Caco-2 (cell line): ENCODE measurements around the gene SELENOF. TPM values are rescaled to one million over a fixed set of nuclear protein-coding genes. Genes with fewer than 3 reads are reported as not detected.

Source experiments
- BruUV-seq: library from RNA; stranded (reverse); fragments of 400-500 nt; replicated peaks from 2 replicates; lab custom pipeline; 2021; lab: Mats Ljungman, UMichigan
- CTCF ChIA-PET: fragments of 300-600 bp; sonication (Branson Sonifier 250); formaldehyde crosslinking; loops from one replicate; lab custom pipeline; 2022; ENCODE audit warnings: antibody characterized with exemption; lab: Charles Lee
- POLR2A ChIA-PET: fragments of 300-600 bp; sonication (Branson Sonifier 250); formaldehyde crosslinking; loops from one replicate; lab custom pipeline; 2022; ENCODE audit warnings: antibody characterized with exemption; lab: Charles Lee
- DNase-seq, 2 experiments: peaks; one replicate each; pipeline versions ENCODE4 v3.0.0 to v3.0.0-alpha.2; 2020 to 2022
- H3K27me3 ChIP-seq: replicated peaks from 2 replicates; pipeline ENCODE4 v1.6.0; 2011; ENCODE audit warnings: low read length; ENCODE audit not compliant: control insufficient read depth, insufficient read depth
- H3K36me3 ChIP-seq: 2 replicates; pipeline ENCODE4 v1.5.1; 2011; ENCODE audit warnings: low read length; ENCODE audit not compliant: control insufficient read depth, insufficient read depth
- H3K4me1 ChIP-seq: fragments of 250-450 bp; sonication (Bioruptor Pico); 2 replicates; pipeline ENCODE4 v1.5.1; 2020; ENCODE audit warnings: mild to moderate bottlenecking
- H3K4me3 ChIP-seq: 2 replicates; pipeline ENCODE4 v1.5.1; 2011; ENCODE audit warnings: low read depth, mild to moderate bottlenecking, control low read depth, low read length
- H3K9me3 ChIP-seq: fragments of 250-450 bp; sonication (Bioruptor Pico); 2 replicates; pipeline ENCODE4 v1.5.1; 2020; ENCODE audit warnings: mild to moderate bottlenecking, moderate library complexity
- H3K27ac Mint-ChIP-seq: one replicate; pipeline ENCODE4 v1.8.0; 2022; ENCODE audit warnings: mixed read lengths; ENCODE audit not compliant: unreplicated experiment
- H3K27me3 Mint-ChIP-seq: one replicate; pipeline ENCODE4 v1.8.0; 2022; ENCODE audit warnings: mixed read lengths; ENCODE audit not compliant: insufficient read depth, unreplicated experiment
- H3K36me3 Mint-ChIP-seq: one replicate; pipeline ENCODE4 v1.8.0; 2022; ENCODE audit warnings: mild to moderate bottlenecking, mixed read lengths; ENCODE audit not compliant: insufficient read depth, unreplicated experiment
- H3K4me1 Mint-ChIP-seq: one replicate; pipeline ENCODE4 v1.8.0; 2022; ENCODE audit warnings: low read depth, mixed read lengths; ENCODE audit not compliant: unreplicated experiment
- H3K4me3 Mint-ChIP-seq: one replicate; pipeline ENCODE4 v1.8.0; 2022; ENCODE audit warnings: mild to moderate bottlenecking, moderate library complexity, mixed read lengths; ENCODE audit not compliant: unreplicated experiment
- H3K9me3 Mint-ChIP-seq: one replicate; pipeline ENCODE4 v1.8.0; 2022; ENCODE audit warnings: mixed read lengths; ENCODE audit not compliant: unreplicated experiment
- CTCF ChIP-seq, 2 experiments: fragments of 200-600 bp in 1 of 2; IDR thresholded peaks; 1 replicate in 1 of 2; 2 replicates in 1 of 2; pipeline versions ENCODE4 v1.5.1 to v1.8.0; 2011 to 2022; ENCODE audit warnings: antibody characterized with exemption in 1 of 2, control low read depth in 1 of 2, inconsistent platforms in 1 of 2, low read depth in 1 of 2, low read length in 1 of 2, mild to moderate bottlenecking in 1 of 2, moderate library complexity in 1 of 2; ENCODE audit not compliant: insufficient read depth in 1 of 2, severe bottlenecking in 1 of 2, unreplicated experiment in 1 of 2
- intact Hi-C: fragments of 100-400 bp; cut with micrococcal nuclease; formaldehyde crosslinking; loops from one replicate; pipeline ENCODE4 v1.10.0; 2022; ENCODE audit not compliant: unreplicated experiment
- total RNA-seq: library from RNA; stranded (reverse); gene quantifications from 2 replicates; pipeline ENCODE4 v1.2.3, GENCODE V29; 2022

The SELENOF gene
- total RNA-seq, 1 experiment from 2014 or later = 161 TPM

GRCh38 chr1:86829321-86829720 lies 84.6 kb downstream of the SELENOF start:
- no peaks in the 10 kb centered on the region for H3K9me3 ChIP-seq
- peaks cover 18% of the 10 kb centered on the region for H3K4me1 ChIP-seq
- Mint-ChIP-seq H3K4me3 (no peak overlapping the region), H3K27ac (no peak overlapping the region), H3K9me3 (no peaks in the 10 kb centered on the region), H3K4me1 (peaks cover 27% of the 10 kb centered on the region), H3K36me3 (peaks cover 8% of the 10 kb centered on the region), H3K27me3 (no peaks in the 10 kb centered on the region)
- TF ChIP-seq CTCF (IDR thresholded peaks at IDR 0.05; ENCODE audit: insufficient read depth in 1 of 2, low read depth in 1 of 2, low read length in 1 of 2, severe bottlenecking in 1 of 2, unreplicated experiment in 1 of 2) = no peak
- POLR2A ChIA-PET = no interaction called here
- no TSS peak for BruUV-seq
- intact Hi-C loops = no loop called here
- no peaks in the 10 kb centered on the region for H3K36me3 ChIP-seq
- no peak for DNase-seq
- H3K27me3 ChIP-seq = no peaks in the 10 kb centered on the region
- no peak overlapping the region for H3K4me3 ChIP-seq
- CTCF ChIA-PET = no interaction called here

- Mint-ChIP-seq H3K27me3 (no peaks in the 10 kb centered on the region), H3K9me3 (no peaks in the 10 kb centered on the region), H3K4me3 (no peak overlapping the region), H3K4me1 (peaks cover 24% of the 10 kb centered on the region), H3K36me3 (peaks cover 2% of the 10 kb centered on the region), H3K27ac (no peak overlapping the region)
- CTCF ChIA-PET = no interaction called here
- Histone ChIP-seq H3K36me3 (no peaks in the 10 kb centered on the region), H3K27me3 (no peaks in the 10 kb centered on the region), H3K4me3 (no peak overlapping the region), H3K9me3 (no peaks in the 10 kb centered on the region), H3K4me1 (peaks cover 24% of the 10 kb centered on the region)
- POLR2A ChIA-PET = no interaction called here
- DNase-seq = no peak
- no TSS peak for BruUV-seq
- no peak for TF ChIP-seq CTCF (IDR thresholded peaks at IDR 0.05; ENCODE audit: insufficient read depth in 1 of 2, low read depth in 1 of 2, low read length in 1 of 2, severe bottlenecking in 1 of 2, unreplicated experiment in 1 of 2)
- intact Hi-C loops = no loop called here
Measured at GRCh38 chr1:86828024-86828423, 85.9 kb downstream of the SELENOF start.

GRCh38 chr1:86826856-86827255 lies 87.1 kb downstream of the SELENOF start:
- peaks cover 28% of the 10 kb centered on the region for H3K4me1 ChIP-seq
- no peak overlapping the region for H3K27ac Mint-ChIP-seq
- no TSS peak for BruUV-seq
- intact Hi-C loops = no loop called here
- no peak overlapping the region for H3K4me3 Mint-ChIP-seq
- no peaks in the 10 kb centered on the region for H3K9me3 Mint-ChIP-seq
- no peaks in the 10 kb centered on the region for H3K36me3 ChIP-seq
- no peak for TF ChIP-seq CTCF (IDR thresholded peaks at IDR 0.05; ENCODE audit: insufficient read depth in 1 of 2, low read depth in 1 of 2, low read length in 1 of 2, severe bottlenecking in 1 of 2, unreplicated experiment in 1 of 2)
- peaks cover 17% of the 10 kb centered on the region for H3K4me1 Mint-ChIP-seq
- H3K36me3 Mint-ChIP-seq = no peaks in the 10 kb centered on the region
- no peaks in the 10 kb centered on the region for H3K27me3 Mint-ChIP-seq
- ChIA-PET CTCF (no interaction called here), POLR2A (no interaction called here)
- DNase-seq = no peak
- no peaks in the 10 kb centered on the region for H3K9me3 ChIP-seq
- H3K4me3 ChIP-seq = no peak overlapping the region
- no peaks in the 10 kb centered on the region for H3K27me3 ChIP-seq
